Stimulated activated CD4-positive, alpha-beta T cell treated with anti-CD3 and anti-CD28 coated beads, Interleukin-2, amount 100 ng/mL, for 24 hours (primary cell): ENCODE data around the gene CDH23.

Source experiments
- DNase-seq, 2 donors: peaks; one replicate each; pipeline ENCODE4 v3.0.0-alpha.2; 2020

Gene CDH23

DNA sequence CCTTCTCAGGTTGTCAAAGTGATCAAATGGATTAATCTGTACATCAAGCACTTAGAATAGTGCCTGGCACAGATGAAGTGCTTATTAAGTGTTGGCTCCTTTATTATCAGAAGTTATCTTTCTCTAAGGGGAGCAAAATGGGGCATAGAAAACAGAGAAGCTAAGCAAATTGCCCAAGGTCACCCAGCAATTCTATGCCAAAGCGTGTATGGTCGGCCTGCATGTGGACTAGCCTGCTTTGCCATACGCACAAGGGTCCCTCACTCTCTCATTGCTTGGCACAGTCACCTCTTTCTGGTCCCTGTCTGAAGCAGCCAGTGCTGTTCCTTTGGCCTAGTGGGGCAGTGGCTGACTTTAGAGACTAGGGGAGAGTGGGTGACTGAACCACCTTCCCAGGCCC is 45.3 kb downstream of the CDH23 start:
- DNase-seq = no peak

DNA sequence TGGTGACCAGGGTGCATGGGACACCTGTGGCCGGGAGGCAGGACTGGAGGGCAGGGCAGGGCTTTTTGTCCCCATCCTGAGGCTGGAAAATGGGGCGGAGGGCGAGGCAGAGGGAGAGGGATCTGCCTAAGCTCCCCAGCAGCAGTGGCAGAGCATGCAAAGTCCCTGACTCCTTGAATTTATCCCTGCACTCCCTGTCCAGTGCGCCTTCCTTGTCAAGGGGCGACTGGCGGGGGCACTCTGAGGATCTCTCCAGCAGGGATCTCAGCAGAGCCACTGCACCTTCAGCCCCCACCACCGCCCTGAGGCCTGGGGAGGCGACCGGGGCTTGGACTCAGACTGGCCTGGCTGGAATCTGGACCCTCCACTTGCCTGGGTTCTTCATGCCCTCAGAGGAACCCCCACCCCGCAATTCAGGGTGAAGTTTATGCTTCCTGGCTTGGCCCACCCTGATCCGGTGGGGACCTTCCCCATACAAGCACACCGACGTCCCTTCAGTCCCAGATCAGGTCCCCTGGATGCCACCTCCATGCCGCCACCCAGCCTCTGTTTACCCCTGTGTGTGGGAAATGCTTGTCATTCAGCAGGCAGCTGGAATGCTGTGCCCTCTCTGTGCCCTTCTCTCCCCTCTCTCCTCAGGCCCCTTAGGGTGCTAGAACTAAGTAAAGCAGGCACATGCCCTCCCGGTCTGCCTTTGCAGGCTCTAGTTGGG is 46.3 kb downstream of the CDH23 start:
- DNase-seq = no peak

DNA sequence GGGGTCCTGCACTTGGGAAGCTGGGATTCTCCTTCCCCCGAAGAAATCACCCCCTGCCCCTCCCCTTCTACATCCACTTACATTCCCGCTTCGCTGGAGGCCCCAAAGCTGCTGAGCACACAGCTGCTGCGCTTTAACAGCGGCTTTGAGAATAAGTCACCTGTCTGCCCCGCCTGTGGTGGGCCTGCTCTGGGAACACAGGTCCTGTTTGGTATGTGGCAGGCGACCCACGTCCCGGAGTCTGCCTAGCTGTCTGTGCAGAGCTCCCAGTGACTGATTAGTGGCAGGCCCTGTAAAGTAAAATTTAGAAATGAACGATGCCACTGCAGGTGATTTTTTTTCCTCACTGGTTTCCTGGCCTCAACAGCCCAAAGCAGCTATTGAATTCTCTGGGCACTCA is 47.0 kb downstream of the CDH23 start:
- no peak for DNase-seq

DNA sequence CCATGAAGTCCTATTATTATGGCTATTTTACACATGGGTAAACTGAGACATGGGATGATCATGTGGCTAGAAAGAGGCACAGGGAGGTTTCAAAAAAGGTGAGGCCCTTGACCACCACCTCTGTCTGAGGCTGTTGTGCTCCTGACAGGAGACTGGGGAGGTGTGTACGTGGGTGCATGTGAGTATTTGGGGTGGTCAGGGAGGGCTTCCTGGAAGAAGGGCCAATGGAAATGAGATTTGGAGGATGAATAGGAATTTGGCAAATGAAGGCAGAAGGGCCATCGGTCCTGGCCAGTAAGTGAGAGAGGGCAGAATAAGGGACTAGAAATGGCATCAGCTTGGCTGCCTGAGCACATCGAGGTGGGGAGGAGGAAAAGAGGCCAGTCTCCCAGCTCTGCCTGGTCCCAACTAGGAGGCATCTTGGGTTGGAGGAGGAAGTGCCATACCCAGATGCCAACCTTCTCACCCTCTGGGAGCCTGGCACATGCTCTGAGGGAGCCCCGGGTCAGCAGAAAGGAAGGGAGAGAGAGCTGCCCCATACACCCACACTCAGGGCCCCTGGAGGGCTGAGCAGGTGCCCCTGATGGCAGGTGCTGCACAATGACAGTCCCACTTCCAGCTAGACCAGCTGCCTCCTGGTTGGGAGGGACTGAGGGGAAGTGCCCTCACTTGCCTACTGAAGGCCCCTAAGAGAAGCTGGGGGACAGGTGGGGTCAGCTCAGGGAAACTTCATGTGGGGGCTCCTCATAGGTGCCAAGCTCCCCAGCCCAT is 47.7 kb downstream of the CDH23 start:
- DNase-seq = no peak

DNA sequence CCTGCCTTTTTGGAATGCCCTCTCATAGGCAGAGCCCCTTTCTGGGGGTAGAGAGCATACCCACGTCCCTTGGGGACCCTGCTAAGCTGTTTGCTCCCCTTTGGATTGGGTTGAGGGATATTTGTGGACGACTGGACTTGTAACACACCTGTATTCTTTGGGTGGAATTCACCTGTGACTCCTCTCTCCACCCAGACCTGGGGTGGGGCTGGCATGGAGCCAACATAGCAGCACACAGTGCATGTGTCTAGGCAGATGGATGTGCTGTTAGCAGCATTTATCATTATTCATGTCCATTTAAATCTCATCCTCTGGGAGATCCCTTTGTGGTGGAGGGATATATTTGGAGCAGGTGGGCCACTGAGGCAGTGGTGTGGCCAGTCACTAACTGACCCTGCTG is 51.0 kb downstream of the CDH23 start:
- DNase-seq = no peak

DNA sequence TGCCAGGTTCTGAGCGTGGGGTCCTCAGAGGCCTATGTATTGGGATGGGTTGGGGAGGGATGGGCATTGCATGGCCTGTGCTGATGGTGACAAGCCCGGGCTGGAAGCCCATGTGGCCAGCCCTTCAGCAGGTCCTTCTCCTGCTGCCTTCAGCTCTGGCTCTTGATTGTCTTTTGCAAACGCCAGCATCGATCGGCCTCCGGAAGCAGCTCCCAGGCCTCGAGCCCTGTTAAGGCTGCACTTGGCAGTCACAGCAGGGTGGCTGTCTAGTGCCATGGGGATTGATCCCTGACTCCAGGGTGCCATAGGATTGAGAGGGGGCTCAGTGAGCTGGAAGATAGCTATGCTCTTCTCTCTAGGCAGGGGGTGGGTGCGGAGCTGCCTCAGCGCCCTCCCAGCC is 51.4 kb downstream of the CDH23 start:
- DNase-seq = no peak

DNA sequence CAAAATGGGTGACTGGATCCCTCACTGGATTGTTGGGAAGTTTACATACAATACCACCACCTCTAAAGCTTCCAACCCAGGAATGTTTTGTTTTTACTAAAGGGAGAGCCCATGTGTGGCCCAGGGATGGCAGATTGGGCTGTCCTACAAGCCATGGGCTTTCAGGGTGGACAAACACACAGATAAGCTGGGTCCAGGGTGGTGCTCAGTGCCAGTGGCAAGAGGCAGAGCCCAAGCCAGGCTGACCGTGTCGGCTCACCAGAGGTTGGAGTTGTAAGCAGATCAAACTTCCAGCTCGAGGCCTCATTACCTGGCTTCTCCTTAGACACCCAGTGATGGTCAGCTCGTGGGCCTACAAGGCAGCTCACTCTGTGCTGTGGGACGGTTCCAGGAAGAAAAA is 52.3 kb downstream of the CDH23 start:
- DNase-seq = no peak

DNA sequence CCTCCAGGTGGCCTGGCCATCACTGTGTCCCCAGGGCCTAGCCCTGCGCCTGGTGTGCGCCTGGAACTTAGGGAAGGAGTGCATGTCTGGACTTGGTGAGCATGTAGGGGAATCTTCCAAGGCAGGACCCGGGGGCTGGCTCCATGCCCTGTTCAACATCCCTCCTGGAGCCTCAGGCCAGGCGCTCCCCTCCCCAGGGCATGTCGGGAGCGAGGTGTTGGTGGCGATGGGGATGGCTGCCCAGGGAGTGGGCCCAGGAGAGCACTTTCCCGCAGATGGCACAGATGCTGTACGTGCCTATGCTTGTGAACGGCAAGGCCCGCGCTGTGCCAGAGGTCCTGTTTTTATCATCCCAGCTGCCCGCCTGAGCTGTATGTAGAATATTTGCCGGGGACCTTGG is 55.0 kb downstream of the CDH23 start:
- no peak for DNase-seq

DNA sequence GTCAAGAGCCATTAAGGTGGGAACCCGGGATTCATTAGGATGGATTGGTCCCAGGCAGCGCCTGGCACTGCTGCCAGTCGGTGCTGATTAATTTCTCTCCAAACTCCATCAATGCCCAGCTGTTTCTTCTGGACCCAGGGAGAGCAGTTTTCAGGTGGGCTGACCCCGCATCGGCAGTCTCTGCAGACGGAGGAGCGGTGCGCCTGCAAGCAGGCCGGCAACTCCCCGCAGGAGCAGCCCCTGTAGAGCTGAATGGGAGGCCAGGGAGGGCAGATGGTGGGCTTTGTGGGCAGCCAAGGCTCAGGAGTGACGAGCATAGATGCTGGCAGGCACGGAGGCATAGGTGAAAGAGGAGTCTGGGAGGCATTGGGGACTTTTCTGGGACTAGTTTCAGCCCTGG is 56.5 kb downstream of the CDH23 start:
- no peak for DNase-seq

DNA sequence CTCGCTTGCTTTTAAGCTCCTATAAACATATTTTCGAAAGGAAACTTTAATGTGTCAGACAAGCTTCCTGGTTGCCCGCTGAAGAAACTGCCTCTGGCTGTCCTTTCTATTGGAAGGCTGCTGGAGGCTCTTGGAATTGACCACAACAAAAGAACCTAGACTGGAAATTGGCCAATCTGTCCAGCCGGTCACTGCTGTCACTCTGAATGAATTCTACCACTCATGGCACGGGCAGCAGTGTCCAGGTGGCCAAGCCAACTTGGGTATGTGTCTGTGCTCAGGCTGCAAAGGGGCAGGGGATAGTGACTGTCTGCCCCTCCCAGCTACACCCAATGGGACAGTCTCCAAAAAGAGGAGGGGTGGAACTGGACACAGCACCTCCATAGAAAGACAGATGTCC is 57.6 kb downstream of the CDH23 start:
- DNase-seq = no peak

DNA sequence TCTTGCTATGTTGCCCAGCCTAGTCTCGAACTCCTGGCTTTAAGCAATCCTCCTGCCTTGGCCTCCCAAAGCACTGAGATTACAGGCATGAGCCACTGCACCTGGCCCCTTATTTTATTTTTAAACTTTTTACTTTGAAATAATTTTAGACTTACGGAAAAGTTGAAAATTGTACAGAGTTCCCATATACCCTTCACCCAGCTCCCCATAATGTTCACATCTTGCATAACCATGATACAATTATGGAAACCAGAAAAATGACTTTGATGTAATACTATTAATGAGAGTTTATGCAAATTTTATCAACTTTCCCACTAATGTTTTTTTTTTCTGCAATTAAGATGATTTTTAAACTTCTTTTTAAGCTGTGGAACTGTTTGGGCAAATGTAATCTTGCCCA is 58.3 kb downstream of the CDH23 start:
- DNase-seq = no peak

DNA sequence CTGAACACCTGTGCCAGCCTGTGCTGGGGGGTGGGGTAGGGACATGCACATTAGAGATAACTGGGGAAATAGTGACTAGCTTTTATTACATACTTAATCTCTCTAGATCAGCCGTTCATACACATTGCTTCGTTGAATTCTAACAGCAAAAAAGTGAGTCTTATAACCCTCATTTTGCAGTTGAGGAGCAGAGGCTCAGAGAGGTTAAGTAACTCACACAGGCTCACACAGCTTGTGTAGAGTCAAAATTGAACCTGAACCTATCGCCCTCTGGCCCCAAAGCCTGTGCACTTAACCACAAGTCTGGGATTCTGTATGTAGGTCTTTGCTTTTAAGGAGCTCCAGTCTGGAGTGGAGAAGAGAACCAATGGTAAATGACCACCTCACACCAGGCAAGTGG is 59.9 kb downstream of the CDH23 start:
- no peak for DNase-seq

DNA sequence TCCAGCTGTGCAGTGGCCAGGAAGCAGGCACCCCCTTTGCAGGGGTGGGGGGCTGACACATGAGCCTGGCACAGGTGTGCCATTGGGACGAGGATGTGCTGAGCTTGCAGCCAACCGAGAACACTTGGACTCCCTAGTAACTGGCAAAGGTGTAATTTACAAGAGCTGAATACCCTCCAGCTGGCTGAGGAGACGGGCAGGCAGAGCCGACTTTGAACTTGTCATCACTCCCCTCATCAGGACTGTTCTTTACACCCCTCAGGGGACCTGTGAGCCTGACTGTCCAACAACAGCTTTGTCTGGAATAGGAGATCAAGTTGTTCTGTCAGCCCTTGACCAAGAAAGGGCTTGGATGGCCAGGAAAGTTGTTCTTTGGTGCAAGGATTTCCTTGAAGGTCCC is 61.2 kb downstream of the CDH23 start:
- no peak for DNase-seq

DNA sequence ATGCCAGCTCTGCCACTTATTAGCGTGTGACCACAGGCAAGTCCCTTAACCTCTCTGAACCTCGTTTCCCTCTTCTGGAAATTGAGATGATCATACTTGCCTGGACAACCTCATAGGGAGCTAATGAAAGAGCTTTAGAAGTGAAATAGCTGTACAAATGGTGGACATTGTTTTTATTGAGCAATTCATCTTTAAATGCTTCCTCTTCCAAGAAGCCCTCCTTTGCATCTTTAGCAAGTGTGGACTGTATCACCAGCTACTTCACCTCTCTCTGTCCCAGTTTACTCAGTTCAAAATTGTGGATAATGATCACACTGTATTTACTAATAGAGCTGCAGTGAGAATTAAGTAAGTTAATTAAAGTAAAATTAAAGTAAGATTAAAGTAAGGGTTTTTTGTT is 61.7 kb downstream of the CDH23 start:
- no peak for DNase-seq

DNA sequence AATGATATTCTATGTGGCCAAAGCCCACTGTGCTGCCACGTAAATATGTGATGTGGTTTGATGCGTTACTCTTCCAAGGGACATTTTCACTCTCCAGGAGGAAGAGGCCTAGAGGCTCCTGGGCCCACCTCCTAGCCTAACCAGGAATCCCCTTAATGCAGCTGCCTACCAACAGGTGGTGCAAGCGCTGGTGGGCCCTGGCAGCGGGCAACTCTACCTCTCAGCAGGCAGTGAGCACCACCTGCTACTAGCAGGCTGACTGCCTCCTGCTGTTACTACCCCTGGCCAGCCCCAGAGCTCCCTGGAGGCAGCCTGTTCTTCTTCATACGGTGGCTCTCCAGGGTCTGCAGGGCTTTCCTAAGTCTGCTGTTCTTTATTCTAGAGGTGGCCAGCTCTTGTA is 62.8 kb downstream of the CDH23 start:
- no peak for DNase-seq

DNA sequence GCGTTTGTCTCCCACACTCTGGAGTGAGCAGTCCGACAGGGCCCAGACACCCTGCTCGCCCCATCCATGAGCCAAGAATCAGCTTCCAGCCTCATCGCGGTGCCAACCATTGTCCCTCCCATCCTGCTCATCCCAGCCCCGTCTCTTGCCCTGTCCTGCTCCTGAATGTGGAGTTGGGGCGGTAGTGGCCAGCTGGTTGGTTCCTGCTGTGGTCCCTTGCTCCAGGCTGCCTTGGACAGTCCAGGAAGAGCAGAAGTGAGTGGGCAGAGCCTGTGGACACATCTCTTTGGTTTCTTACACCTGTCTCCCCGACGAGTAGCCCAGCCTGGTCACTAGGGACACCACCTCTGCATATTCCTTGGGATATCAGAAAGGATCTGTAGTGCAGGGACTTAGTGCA is 63.9 kb downstream of the CDH23 start:
- DNase-seq = no peak

DNA sequence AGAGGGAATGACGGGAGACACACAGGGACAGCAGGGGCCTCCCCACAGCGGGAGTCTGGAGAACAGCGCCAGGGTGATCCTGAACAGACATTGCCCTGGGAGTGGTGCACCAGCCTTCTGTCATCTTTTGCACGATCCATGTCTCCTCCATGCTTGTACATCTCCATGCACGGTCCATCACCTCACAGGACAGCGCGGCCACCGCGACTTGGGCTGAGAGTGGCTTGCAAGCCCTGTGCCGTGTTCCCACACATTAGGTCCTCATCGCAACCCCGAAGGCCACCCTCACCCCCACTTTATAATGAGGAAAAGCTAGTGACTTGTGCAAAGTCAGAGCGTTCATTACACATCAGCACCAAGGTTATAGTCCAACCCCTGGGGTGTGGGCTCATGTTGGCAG is 64.7 kb downstream of the CDH23 start:
- DNase-seq = no peak

DNA sequence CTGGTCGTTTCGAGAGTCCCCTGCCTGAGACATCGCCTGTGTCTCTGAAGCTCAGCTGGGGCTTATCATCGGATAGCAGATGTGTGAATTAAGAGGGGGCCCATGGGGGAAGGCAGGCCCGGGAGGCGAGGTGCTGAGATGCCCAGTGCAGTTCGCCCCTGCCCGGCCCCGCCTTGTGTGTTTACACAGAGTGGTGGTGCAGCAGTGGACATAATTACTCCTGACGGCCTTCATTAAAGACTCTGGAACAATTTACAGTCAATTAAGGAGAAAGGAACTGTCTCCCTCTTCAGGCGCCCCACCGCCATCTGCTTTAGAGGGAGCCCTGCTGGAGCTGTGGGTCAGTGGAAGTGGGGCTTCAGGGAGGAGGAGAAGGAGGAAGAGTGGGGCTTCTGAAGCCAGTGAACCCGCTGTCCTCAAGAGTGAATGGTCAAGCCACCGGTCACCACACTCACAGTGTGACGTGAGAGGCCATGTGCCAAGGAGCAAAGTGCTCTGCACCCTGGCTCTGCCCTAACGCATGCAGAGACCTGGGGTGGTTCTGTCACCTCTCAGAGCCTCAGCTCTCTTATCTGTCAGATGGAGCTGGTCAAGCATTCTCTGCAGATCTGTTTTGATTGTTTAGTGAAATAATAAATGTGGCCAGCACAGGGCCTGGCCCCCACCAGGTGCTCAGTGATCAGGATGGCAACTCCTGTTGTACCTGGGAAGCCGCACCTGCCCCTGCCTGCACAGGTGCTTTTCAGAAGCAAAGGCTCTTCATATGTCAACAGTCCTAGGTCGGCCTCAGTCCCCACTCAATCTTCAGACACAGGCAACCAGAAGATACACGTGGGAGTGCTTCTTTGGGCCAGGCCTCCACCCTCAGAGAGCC is 65.6 kb downstream of the CDH23 start:
- no peak for DNase-seq

DNA sequence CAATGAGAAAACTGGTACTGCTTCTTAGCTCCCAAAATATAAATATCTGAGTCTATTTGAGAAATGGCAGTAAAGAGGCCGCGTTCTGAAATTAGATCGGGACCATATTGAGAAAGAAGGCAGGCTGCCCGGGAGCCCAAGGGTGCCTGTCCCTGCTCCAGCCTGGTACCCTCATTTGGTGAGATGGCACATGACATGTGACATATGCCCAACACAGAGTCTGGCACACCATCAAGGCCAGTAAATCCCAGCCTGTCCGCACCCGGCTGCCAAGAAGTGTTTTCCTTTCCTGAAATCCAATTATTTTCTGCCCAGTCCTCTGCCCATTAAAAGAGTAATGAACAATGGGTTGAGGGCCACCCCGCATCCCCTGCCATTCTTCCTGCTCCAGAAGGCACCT is 66.4 kb downstream of the CDH23 start:
- DNase-seq = no peak

DNA sequence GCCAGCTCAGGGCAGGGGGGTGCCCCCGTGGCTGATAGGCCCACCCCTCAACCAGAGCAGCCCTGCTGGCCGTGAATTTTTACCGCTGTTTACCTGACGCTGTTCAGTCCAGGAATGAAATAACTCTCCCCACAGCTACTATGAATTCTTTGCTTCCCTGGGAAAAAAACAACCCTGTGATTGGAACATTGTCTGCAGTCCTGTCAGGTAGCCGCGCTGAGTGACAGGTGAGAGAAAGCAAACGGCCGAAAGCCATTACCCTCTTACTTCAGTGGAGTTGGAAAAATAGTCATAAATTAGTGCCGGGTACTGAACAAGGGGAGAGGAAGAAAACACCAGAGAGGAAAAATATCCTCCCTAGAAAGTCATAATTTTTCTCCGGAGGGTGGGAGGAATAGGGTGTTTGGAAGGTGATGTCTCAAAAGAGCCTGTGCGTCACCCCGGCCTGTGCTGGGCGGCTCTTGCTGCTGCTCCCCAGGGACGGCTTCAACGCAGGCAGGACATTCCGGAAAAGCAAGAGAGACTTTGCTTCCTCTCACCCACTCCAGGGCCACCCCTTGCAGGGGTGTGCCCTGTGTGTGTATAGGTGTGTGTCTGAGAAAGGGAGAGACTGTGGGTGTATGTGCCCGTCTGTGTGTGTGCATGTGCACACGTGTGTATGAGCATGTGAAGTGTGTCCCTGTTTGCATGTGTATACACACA is 69.0 kb downstream of the CDH23 start:
- DNase-seq = no peak

DNA sequence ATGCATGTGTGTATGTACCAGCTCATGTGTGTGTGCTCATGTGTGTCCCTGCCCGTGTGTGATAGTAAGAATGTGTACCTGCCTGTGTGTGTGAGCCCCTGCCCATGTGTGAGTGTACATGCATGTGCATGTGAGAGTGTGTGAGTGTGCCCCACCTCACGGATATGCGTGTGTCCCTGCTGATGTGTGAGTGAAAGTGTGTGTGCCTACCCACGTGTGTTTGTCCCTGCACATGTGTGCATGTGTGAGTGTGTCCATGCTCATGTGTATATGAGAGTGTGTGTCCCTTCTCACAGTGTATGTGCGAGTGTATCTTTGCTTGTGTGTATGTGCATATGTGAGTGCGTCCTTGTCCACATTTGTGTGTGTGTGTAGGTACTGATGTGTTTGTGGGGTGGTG is 69.6 kb downstream of the CDH23 start:
- no peak for DNase-seq

DNA sequence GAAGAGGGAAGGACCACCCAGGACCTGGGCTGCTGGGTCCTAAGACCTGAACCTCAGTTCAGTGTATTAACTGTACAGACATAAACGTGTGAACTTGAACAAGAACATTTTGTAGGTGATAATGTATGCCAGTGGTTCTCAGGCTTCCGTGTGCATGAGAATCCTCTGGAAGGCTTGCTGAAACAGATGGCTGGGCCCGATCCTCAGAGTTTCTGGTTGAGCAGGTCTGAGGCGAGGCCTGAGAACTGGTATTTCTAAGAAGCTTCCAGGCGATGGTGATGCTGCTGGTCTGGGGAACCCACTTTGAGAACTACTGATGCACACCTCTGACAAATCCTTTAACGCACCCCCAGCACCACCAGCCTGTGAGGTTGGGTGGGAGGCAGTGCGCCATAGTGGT is 70.4 kb downstream of the CDH23 start:
- DNase-seq = no peak
